CD4-positive, alpha-beta T cell treated with Interleukin-10 for 1 hour (primary cell): Measurements from ENCODE around the gene MSS51.

Source experiments
- DNase-seq: peaks from one replicate; pipeline ENCODE4 v3.0.0-alpha.2; 2020

MSS51 gene

GRCh38 chr10:73433538-73433867, at the start of gene MSS51:
Gene MSS51 (minus strand): TSS chr10:73433561. CDS start chr10:73428284, 5,277 bp downstream.
- no peak for DNase-seq

- no peak for DNase-seq
These were observed 46.8 kb upstream of the MSS51 start for GRCh38 chr10:73480158-73480557.

GRCh38 chr10:73478636-73479035, 45.3 kb upstream of the MSS51 start:
- no peak for DNase-seq

GRCh38 chr10:73471226-73471625, 37.9 kb upstream of the MSS51 start:
- no peak for DNase-seq

- DNase-seq: no peak
These were observed 36.2 kb upstream of the MSS51 start for GRCh38 chr10:73469579-73469978.

GRCh38 chr10:73467206-73467605, 33.8 kb upstream of the MSS51 start:
- no peak for DNase-seq

GRCh38 chr10:73465978-73466726, 32.8 kb upstream of the MSS51 start:
- no peak for DNase-seq

GRCh38 chr10:73460897-73461296, 27.5 kb upstream of the MSS51 start:
- no peak for DNase-seq

- DNase-seq: no peak
These were observed 26.4 kb upstream of the MSS51 start for GRCh38 chr10:73459683-73460314.

GRCh38 chr10:73456187-73456890, 23.0 kb upstream of the MSS51 start:
- DNase-seq: no peak

GRCh38 chr10:73449113-73449512, 15.8 kb upstream of the MSS51 start:
- DNase-seq: no peak

- DNase-seq: no peak
These were observed 15.0 kb upstream of the MSS51 start for GRCh38 chr10:73448384-73448783.

GRCh38 chr10:73446926-73447325, 13.6 kb upstream of the MSS51 start:
- no peak for DNase-seq

GRCh38 chr10:73444457-73444856, 11.1 kb upstream of the MSS51 start:
- DNase-seq: no peak

GRCh38 chr10:73439605-73440312, 6.4 kb upstream of the MSS51 start:
- no peak for DNase-seq

- DNase-seq: no peak
These were observed 5.7 kb upstream of the MSS51 start for GRCh38 chr10:73439055-73439454.

GRCh38 chr10:73432646-73433537, 469 bp downstream of the MSS51 start:
- DNase-seq: no peak

- DNase-seq: no peak
These were observed 7.0 kb downstream of the MSS51 start for GRCh38 chr10:73426318-73426717.

- DNase-seq: no peak
These were observed 8.9 kb downstream of the MSS51 start for GRCh38 chr10:73424478-73424877.

GRCh38 chr10:73423309-73423708, 10.1 kb downstream of the MSS51 start:
- no peak for DNase-seq

GRCh38 chr10:73416571-73416970, 16.8 kb downstream of the MSS51 start:
- no peak for DNase-seq

GRCh38 chr10:73414230-73414945, 19.0 kb downstream of the MSS51 start:
- DNase-seq: no peak
